Activated T-helper 9 cell treated with anti-CD3 and anti-CD28 coated beads, Interleukin-2, amount 50 U/mL, for 16 hours (primary cell): ENCODE data around the gene TRIOBP.
"Not testable (repeated sequence)": the region's sequence is repeated elsewhere in the genome, so short reads cannot be mapped to it uniquely, and the experiment has no call there.

Experiments used
- DNase-seq: peaks from one replicate; pipeline ENCODE4 v3.0.0-alpha.2; 2020; ENCODE audit warnings: low read depth

TRIOBP gene

GRCh38 chr22:37690407-37690806 is 6.4 kb upstream of the TRIOBP start:
- no peak for DNase-seq

GRCh38 chr22:37690901-37691504 is 5.8 kb upstream of the TRIOBP start:
- no peak for DNase-seq

- DNase-seq, result no peak
These were observed 4.1 kb upstream of the TRIOBP start for GRCh38 chr22:37692627-37693285.

- not testable (repeated sequence) for DNase-seq
These were observed 2.7 kb upstream of the TRIOBP start for GRCh38 chr22:37694131-37694530.

- not testable (repeated sequence) for DNase-seq
These were observed 590 bp upstream of the TRIOBP start for GRCh38 chr22:37696260-37696656.

GRCh38 chr22:37697538-37697835 is 639 bp downstream of the TRIOBP start:
- DNase-seq, result no peak

GRCh38 chr22:37701141-37701786 is 4.4 kb downstream of the TRIOBP start:
- DNase-seq, result no peak

GRCh38 chr22:37703906-37704305 is 7.1 kb downstream of the TRIOBP start:
- no peak for DNase-seq

- DNase-seq, result no peak
These were observed 7.8 kb downstream of the TRIOBP start for GRCh38 chr22:37704645-37705044.

GRCh38 chr22:37705205-37705604 is 8.4 kb downstream of the TRIOBP start:
- no peak for DNase-seq

- no peak for DNase-seq
These were observed 12.0 kb downstream of the TRIOBP start for GRCh38 chr22:37708580-37709444.

GRCh38 chr22:37709445-37709765 is 12.6 kb downstream of the TRIOBP start:
- no peak for DNase-seq

- DNase-seq, result no peak
These were observed 13.8 kb downstream of the TRIOBP start for GRCh38 chr22:37710675-37711074.

GRCh38 chr22:37711490-37711889 is 14.6 kb downstream of the TRIOBP start:
- no peak for DNase-seq

- no peak for DNase-seq
These were observed 16.9 kb downstream of the TRIOBP start for GRCh38 chr22:37713761-37714160.

GRCh38 chr22:37714634-37715033 is 17.8 kb downstream of the TRIOBP start:
- DNase-seq, result no peak

- no peak for DNase-seq
These were observed 18.9 kb downstream of the TRIOBP start for GRCh38 chr22:37715760-37716159.

- no peak for DNase-seq
These were observed 19.9 kb downstream of the TRIOBP start for GRCh38 chr22:37716708-37717107.

GRCh38 chr22:37717235-37717634 is 20.4 kb downstream of the TRIOBP start:
- not testable (repeated sequence) for DNase-seq

- not testable (repeated sequence) for DNase-seq
These were observed 21.0 kb downstream of the TRIOBP start for GRCh38 chr22:37717746-37718305.

GRCh38 chr22:37725551-37726240 is 28.8 kb downstream of the TRIOBP start:
- no peak for DNase-seq
